Left hindlimb (tissue), 1 donor: ENCODE results near the gene GOLGA8G.
"Not testable (repeated sequence)": the region's sequence is repeated elsewhere in the genome, so short reads cannot be mapped to it uniquely, and the experiment has no call there.

Source experiments
- DNase-seq: peaks from one replicate; pipeline ENCODE4 v3.0.0-alpha.2; 2018

GOLGA8G gene, protein sequence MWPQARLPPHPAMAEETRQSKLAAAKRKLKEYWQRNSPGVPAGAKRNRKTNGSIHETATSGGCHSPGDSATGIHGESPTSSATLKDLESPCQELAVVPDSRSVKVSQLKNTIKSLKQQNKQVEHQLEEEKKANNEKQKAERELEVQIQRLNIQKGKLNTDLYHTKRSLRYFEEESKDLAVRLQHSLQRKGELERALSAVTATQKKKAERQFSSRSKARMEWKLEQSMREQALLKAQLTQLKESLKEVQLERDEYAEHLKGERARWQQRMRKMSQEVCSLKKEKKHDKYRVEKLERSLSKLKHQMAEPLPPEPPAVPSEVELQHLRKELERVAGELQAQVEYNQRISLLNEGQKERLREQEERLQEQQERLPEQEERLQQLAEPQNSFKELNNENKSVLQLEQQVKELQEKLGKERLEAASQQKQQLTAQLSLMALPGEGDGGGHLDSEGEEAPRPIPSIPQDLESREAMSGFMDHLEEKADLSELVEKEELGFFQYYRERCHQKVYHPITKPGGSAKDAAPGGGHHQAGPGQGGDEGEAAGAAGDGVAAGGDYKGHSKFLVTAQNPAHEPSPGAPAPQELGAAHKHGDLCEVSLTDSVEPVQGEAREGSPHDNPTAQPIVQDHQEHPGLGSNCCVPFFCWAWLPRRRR

DNA sequence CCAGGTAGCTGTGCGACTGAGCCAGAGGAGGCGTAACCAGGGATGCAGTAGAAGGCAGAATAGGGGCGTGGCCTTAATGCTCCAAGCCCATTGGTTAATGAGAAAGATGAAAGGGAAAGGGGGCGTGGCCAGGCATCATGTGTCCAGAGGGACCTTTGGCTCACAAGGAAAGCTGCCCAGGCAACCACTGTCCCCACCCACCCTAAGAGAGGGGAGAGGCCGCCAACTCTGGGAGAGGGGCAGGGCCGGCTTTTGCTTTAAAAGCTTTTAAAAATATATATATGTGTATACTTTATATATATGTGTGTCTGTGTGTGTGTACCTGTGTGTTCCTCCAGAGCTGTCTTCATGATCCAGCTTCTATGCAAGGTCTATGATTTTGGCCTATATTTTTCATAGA lies at the start of gene GOLGA8G:
Gene GOLGA8G, minus strand, starts transcription at position 18 of the 400 bp plus-strand sequence. CDS start 62 bp downstream, outside the sequence.
- DNase-seq, result not testable (repeated sequence)

DNA sequence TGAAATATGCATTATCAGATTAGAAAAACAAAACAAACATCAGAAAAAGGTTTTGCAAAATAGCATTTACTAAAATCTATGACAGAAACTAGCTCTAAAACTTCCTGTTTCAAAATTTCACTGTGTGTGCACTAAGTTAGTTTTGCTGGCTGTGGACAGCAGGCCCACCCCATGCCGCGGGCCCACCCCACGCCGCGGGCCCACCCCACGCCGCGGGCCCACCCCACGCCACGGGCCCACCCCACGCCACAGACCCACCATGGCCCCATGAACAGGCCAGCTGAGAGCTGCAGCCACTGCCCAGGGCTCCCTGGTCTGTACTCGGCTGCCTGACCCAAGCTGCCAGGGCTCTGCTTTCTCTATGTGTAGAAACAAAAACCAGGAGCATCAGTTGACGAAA lies 40.6 kb upstream of the GOLGA8G start:
- not testable (repeated sequence) for DNase-seq

DNA sequence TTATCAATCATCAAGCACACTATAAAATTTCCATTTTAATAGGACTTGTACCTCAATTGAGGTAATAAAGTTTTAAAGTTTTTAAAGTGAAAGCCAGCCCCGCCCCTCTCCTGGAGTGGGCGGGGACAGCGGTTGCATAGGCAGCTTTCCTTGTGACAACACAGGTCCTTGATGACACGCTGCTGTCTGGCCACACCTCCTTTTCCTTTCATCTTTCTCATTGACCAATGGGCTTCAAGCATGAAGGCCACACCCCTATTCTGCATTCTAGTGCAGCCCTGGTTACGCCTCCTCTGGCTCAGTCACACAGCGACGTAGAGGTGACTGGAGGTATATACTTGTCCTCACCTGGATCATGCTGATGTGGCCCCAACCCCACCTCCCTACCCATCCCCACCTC lies 20.5 kb upstream of the GOLGA8G start, which contains the start of gene GOLGA6L25:
Gene GOLGA6L25, plus strand, starts transcription at position 301 of the 400 bp plus-strand sequence. Its CDS starts 61 bp downstream, at position 362.
- DNase-seq, result not testable (repeated sequence)

DNA sequence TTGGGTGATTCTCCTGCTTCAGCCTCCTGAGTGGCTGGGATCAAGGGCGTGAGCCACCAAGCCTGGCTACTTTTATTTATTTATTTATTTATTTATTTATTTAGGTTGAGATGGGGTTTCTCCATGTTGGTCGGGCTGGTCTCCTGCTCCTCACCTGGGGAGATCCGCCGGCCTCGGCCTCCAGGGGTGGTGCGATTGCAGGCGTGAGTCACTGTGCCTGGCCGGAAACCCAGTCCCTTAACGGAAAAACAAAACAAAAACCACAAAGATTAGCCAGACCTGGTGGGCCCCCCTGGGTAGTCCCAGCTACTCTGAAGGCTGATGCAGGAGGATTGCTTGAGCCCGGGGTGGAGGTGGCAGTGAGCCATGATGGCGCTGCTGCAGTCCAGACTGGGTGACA lies 17.6 kb downstream of the GOLGA8G start:
- not testable (repeated sequence) for DNase-seq

DNA sequence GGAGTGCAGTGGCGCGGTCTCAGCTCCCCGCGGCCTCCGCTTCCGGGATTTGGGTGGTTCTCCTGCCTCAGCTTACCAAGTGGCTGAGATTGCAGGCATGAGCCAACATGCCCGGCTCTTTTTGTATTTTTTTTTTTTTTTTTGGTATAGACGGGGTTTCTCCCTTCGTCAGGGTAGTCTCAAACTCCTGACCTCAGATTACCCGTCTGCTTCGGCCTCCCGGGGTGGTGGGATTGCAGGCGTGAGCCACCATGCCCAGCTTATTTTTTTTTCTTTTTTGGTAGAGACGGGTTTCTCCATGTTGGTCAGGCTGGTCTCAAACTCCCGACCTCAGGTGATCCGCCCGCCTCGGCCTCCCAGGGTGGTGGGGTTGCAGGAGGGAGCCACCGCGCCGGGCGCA lies 18.6 kb downstream of the GOLGA8G start:
- not testable (repeated sequence) for DNase-seq

DNA sequence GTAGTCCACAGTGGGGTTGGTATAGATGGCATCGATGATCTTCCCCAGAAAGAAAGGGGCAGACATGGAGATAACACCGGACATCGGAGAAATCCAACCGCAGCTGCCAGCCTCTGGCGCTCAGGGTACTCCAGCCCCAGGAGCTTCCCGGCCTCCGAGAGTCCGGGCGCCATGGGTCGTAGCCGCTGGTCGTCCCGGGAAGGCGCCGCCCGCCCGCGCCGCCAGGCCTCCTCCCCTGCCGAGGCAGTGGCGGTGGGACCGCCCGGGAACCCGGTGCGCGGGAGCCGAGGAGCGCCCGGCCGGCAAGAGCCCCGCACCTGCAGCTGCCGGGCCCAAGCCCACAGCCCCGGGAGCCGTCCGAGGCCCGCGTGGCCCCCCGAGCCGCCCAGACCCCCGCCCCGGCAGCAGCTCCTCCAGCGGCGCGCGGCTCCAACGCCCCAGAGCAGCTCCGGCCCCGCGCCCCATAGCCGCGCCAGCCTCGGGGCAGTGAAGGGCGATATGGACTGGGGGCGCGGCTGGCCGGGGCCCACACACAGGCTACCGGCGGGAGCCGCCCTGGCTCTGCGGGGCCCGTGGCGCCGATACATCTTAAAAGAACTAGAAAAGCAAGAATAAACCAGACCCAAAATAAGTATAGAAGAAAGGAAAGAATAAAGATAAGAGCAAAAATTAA lies 24.4 kb downstream of the GOLGA8G start:
- DNase-seq, result not testable (repeated sequence)

DNA sequence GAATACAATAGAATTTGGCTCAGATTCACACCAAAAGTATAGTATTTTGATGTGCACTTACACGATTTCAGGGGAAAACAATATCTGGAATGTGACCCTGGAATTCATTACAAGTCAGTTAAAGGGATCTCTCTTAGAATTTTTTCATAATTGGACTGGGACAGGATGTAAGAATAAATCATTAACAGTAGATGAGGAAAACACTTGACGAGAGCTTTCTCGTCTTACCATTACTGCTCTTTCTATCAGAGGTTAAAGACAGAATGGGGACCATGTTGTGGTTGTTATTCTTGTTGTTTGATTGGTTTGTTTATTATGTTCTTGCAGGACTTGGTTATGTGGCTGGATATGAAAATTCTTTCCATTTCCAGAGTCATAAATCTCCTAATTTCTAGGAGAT lies 51.4 kb downstream of the GOLGA8G start:
- DNase-seq, result not testable (repeated sequence)
